PFSK-1 (cell line): Measurements from ENCODE around the gene TNFRSF1A.

ENCODE experiments used
- FOXP2 ChIP-seq: optimal IDR thresholded peaks from 2 replicates; pipeline ENCODE3; 2011; ENCODE audit warnings: borderline replicate concordance, control low read depth, inconsistent platforms; ENCODE audit not compliant: insufficient read depth; ENCODE audit errors: extremely low read length, extremely low read depth
- POLR2AphosphoS5 ChIP-seq: IDR thresholded peaks from 2 replicates; pipeline ENCODE4 v1.6.1; 2012; ENCODE audit warnings: low read depth, mild to moderate bottlenecking, control low read depth, low read length, moderate library complexity
- REST ChIP-seq, 2 experiments: IDR thresholded peaks; 2 replicates each; pipeline versions ENCODE4 v1.6.1 to v1.8.0; 2011 to 2012; ENCODE audit warnings: low read depth in 2 of 2, low read length in 2 of 2, control low read depth in 1 of 2, inconsistent platforms in 1 of 2, mild to moderate bottlenecking in 1 of 2, moderate library complexity in 1 of 2; ENCODE audit not compliant: insufficient read depth in 1 of 2
- SIN3A ChIP-seq: IDR thresholded peaks from 2 replicates; pipeline ENCODE4 v1.6.1; 2012; ENCODE audit warnings: mild to moderate bottlenecking, low read length, moderate library complexity, borderline replicate concordance; ENCODE audit not compliant: insufficient read depth
- TAF1 ChIP-seq: IDR thresholded peaks from 2 replicates; pipeline ENCODE4 v1.6.1; 2012; ENCODE audit warnings: low read length, control low read depth, borderline replicate concordance; ENCODE audit not compliant: insufficient read depth

Gene TNFRSF1A

GRCh38 chr12:6323340-6323994 is 18.4 kb downstream of the TNFRSF1A start:
- no peak for TF ChIP-seq REST (IDR thresholded peaks at IDR 0.05; ENCODE audit: insufficient read depth in 1 of 2, low read depth in 2 of 2, low read length in 2 of 2)
- no peak for TF ChIP-seq TAF1
- no peak for TF ChIP-seq FOXP2
- no peak for TF ChIP-seq POLR2AphosphoS5
- TF ChIP-seq SIN3A = no peak

GRCh38 chr12:6322969-6323339 is 18.9 kb downstream of the TNFRSF1A start:
- no peak for TF ChIP-seq REST (IDR thresholded peaks at IDR 0.05; ENCODE audit: insufficient read depth in 1 of 2, low read depth in 2 of 2, low read length in 2 of 2)
- no peak for TF ChIP-seq POLR2AphosphoS5

- TF ChIP-seq TAF1 (no peak), SIN3A (no peak), FOXP2 (no peak), POLR2AphosphoS5 (no peak), REST (IDR thresholded peaks at IDR 0.05; ENCODE audit: insufficient read depth in 1 of 2, low read depth in 2 of 2, low read length in 2 of 2) (no peak)
These were observed 19.5 kb downstream of the TNFRSF1A start for GRCh38 chr12:6322352-6322751.

- TF ChIP-seq SIN3A (no peak), REST (IDR thresholded peaks at IDR 0.05; ENCODE audit: insufficient read depth in 1 of 2, low read depth in 2 of 2, low read length in 2 of 2) (no peak), POLR2AphosphoS5 (no peak), TAF1 (no peak), FOXP2 (no peak)
These were observed 20.0 kb downstream of the TNFRSF1A start for GRCh38 chr12:6321905-6322304.

GRCh38 chr12:6319446-6319845 is 22.4 kb downstream of the TNFRSF1A start:
- TF ChIP-seq REST (IDR thresholded peaks at IDR 0.05; ENCODE audit: insufficient read depth in 1 of 2, low read depth in 2 of 2, low read length in 2 of 2) (no peak), POLR2AphosphoS5 (no peak), SIN3A (no peak), TAF1 (no peak), FOXP2 (no peak)
